ENCODE results near the gene RADIL.
A peak's percentile ranks its signal among the peaks of the same experiment; 100 is the strongest.

RADIL gene

GRCh38 chr7:4754433-4755010, 129.0 kb downstream of the RADIL start:
- DNase-seq (ENCODE audit: low spot score): no peak

- peak; percentile 91 for DNase-seq (ENCODE audit: low spot score)
These were observed 129.7 kb downstream of the RADIL start for GRCh38 chr7:4753598-4754432.

GRCh38 chr7:4751398-4751947, 132.0 kb downstream of the RADIL start:
- DNase-seq (ENCODE audit: low spot score): no peak

GRCh38 chr7:4749798-4750197, 133.7 kb downstream of the RADIL start:
- DNase-seq (ENCODE audit: low spot score): no peak

- no peak for DNase-seq (ENCODE audit: low spot score)
These were observed 134.2 kb downstream of the RADIL start for GRCh38 chr7:4749363-4749762.

Data from D341Med (cell line).